K562 (cell line): Measurements from ENCODE around the gene CCDC73.

Source experiments
- EZH2 ChIP-seq: IDR thresholded peaks from 2 replicates; pipeline ENCODE4 v1.6.1; 2012; ENCODE audit warnings: low read depth, mild to moderate bottlenecking, inconsistent platforms, low read length, borderline replicate concordance
- PML ChIP-seq: IDR thresholded peaks from 2 replicates; pipeline ENCODE4 v1.6.1; 2012; ENCODE audit warnings: low read length, inconsistent platforms
- REST ChIP-seq, 2 experiments: fragments of 450-650 bp; formaldehyde crosslinking in 1 of 2; IDR thresholded peaks; 2 replicates each; pipeline versions ENCODE4 v1.4.0 to v1.6.1; 2014 to 2020; ENCODE audit warnings: mild to moderate bottlenecking in 2 of 2, borderline replicate concordance in 1 of 2, low read depth in 1 of 2
- TRIM25 ChIP-seq: fragments of 450-650 bp; IDR thresholded peaks from 2 replicates; pipeline ENCODE4 v1.7.0; 2016; ENCODE audit warnings: borderline replicate concordance
- U2AF1 ChIP-seq: fragments of 200-400 bp; formaldehyde crosslinking; optimal IDR thresholded peaks from 2 replicates; pipeline ENCODE3; 2017; ENCODE audit warnings: mild to moderate bottlenecking, low read depth, low read length, moderate library complexity
- USF2 ChIP-seq: sonication (generic); formaldehyde crosslinking; IDR thresholded peaks from 2 replicates; pipeline ENCODE4 v1.5.0; 2020; ENCODE audit warnings: missing genetic modification reagents
- ZNF384 ChIP-seq: IDR thresholded peaks from 2 replicates; pipeline ENCODE4 v1.6.1; 2012; ENCODE audit warnings: low read depth, low read length, improper control_type of control experiment

DNA sequence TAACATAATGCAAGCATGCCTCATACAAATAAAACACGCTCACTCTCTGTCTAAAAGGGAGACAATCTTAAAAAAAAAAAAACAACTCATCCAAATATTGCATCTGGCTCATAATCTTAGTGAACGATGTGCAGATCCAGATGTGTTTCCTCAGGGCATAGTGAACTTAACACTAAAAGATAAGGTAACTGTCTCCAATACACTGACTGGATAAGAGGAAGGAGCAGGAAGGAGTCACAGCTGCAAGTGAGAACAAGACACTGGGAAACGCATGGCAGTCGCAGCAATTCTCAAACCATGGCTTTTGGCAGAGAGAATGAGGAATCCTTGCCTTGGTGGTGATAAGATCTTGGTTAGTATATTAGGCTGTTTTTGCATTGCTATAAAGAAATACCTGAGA is 220.0 kb downstream of the CCDC73 start:
- TF ChIP-seq USF2 (CRISPR knock-in tag) (no peak), ZNF384 (no peak), U2AF1 (no peak), REST (IDR thresholded peaks at IDR 0.05; ENCODE audit: borderline replicate concordance) (no peak), REST (CRISPR knock-in tag; IDR thresholded peaks at IDR 0.05; ENCODE audit: low read depth) (no peak), EZH2 (no peak), PML (no peak), TRIM25 (no peak)
